Sciatic nerve (tissue), 2 donors: ENCODE results near the gene SMYD3. TPM values are rescaled to one million over a fixed set of nuclear protein-coding genes. Genes with fewer than 3 reads are reported as not detected.
A peak's percentile ranks its signal among the peaks of the same experiment; 100 is the strongest.

Source experiments
- ATAC-seq: fragments of 200-7000 bp; cut with Tn5 transposase; one replicate; pipeline ENCODE4 v1.9.1; 2020; ENCODE audit warnings: mild to moderate bottlenecking, moderate library complexity
- DNase-seq: peaks from one replicate; pipeline ENCODE4 v3.0.0-alpha.2; 2020; ENCODE audit warnings: low spot score
- intact Hi-C: fragments of 100-400 bp; cut with DNase I; formaldehyde crosslinking; loops from one replicate; pipeline ENCODE4 v1.14.2; 2022
- total RNA-seq: library from RNA; stranded (reverse); fragmentation: NEBNext Ultra II Directional; extraction: Animal tissue kit (Norgen Biotek cat#: 25700); gene quantifications from one replicate; pipeline ENCODE4 v1.2.1, GENCODE V29; 2021
- donor health status: DM: no; HTN: no; CAD: no.
- donor health status: DM: no; HTN: no; CAD: no.

The SMYD3 gene
- total RNA-seq, 1 donor from 2014 or later = 27.7 TPM

DNA sequence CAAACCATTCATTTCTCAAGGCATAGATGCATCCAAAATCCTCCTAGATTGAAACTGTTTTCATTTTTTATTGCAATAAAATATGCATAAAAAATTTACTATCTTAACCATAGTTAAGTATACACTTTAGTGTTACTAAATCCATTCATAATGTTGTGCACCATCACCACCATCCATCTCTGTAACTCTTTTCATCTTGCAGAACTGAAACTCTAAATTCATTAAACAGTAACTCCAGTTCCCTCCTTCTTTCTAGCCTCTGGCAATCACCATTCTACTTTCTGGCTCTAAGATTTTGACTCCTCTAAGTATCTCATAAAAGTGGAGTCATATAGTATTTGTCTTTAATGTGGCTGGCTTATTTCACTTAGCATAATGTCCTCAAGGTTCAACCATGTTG, 236.8 kb downstream of the SMYD3 start:
- intact Hi-C loops = no loop called here
- DNase-seq (no peak), ATAC-seq (no peak)

DNA sequence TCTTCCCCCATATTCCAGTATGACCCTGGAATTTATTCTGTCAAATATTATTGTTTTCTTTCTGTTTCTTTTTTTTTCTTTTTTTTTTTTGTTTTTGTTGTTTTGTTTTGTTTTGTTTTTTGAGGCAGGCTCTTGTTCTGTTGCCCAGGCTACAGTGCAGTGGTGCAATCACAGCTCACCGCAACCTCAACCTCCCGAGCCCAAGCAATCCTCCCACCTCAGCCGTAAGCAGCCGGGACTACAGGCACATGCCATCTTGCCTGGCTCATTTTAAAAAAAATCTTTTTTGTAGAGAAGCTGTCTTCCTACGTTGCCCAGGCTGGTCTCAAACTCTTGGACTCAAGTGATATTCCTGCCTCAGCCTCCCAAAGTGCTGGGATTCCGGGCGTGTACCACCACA, 237.6 kb downstream of the SMYD3 start:
- no peak for DNase-seq
- no peak for ATAC-seq
- intact Hi-C loops = no loop called here

DNA sequence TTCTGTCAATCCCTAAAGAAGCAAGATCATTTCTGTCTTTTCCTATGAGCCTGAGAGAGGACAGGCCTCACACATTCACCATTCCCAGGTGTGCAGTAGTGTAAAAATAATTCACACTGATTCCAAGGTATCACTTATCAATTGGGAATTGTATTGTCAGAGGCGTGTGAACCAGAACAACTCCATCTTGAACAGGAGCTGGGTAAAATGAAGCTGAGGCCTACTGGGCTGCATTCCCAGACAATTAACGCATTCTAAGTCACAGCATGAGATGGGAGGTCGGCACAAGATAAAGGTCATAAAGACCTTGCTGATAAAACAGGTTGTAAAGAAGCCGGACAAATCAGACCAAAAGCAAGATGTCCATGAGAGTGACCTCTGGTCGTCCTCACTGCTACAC, 239.2 kb downstream of the SMYD3 start:
- DNase-seq (no peak), ATAC-seq (no peak)
- intact Hi-C loops = no loop called here

DNA sequence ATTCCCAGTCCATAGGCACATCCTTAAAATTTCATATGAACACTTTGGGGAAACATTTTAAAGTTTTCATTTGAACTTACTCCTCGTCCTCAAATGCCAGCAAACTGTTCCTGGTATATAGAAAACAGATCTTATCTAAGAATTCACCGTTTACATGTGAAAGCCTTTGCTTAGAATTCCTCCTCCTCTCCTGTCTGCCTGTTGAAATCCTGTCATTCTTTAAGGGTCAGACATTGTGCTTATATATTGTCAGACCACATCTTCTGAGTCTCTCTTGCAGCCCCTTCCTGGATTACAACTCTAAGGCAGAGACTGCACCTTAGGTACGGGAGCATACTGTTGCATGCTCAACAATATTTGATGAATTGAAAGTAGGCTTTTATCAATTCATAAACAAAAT, 239.7 kb downstream of the SMYD3 start:
- DNase-seq = no peak
- intact Hi-C loops = no loop called here
- no peak for ATAC-seq

DNA sequence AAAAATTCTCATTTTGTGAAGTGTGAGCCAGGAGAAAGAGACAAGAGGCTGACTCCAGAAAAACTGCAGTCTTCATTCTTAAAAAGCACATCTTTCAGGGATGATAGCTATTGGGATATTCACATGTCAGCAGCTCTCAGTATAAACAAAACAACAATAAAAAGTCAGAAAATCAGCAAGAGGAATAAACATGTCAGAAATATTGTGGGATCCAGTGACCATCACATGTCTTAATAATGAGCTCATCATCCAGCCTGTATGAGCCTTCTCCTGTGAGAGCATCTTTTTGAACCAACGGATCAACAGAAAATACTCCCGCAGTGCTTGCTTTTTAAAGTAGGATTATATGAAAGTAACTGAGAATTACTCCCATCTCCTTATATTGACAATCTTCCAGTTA, 241.6 kb downstream of the SMYD3 start:
- ATAC-seq = no peak
- intact Hi-C loops = no loop called here

DNA sequence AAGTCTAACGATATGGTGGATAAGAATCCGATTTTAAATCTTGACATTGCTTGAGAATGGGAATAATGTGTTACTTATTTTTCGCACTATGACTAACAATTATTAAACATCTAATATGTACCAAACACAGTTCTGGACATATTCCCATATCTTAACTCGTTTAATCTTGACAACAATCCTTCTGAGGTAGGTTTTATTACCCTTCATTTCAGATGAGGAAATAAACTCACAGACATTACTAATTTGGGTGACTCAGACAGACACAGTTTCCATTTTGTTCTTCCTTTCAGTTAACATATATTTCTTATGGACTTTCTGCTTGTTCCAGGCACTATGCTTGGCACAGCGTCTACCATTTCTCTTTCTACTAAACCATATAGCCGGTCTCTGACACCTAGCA, 244.8 kb downstream of the SMYD3 start:
- DNase-seq (no peak), ATAC-seq (no peak)
- intact Hi-C loops = no loop called here

More for the DNA sequence above, 241.6 kb downstream of the SMYD3 start:
- DNase-seq = no peak

DNA sequence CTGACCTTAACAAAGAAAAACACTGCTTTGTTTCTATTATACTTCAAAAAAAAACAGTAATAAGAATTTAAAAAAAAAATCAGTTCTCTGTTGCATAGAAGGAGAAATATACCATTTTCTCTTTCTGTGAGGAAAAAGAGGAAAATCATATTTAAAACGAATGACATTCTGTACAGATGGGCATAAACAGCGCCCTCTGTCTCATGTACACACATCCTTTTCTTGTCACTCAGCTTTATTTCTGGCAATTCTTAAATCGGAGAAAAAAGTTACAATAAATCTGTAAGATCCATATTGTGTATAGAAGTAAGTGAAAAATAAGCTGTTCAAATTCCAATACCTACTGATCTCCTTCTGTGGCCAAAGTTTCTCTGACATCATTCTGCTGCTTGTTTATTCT, 245.4 kb downstream of the SMYD3 start:
- DNase-seq = no peak
- intact Hi-C loops = no loop called here
- ATAC-seq = no peak

DNA sequence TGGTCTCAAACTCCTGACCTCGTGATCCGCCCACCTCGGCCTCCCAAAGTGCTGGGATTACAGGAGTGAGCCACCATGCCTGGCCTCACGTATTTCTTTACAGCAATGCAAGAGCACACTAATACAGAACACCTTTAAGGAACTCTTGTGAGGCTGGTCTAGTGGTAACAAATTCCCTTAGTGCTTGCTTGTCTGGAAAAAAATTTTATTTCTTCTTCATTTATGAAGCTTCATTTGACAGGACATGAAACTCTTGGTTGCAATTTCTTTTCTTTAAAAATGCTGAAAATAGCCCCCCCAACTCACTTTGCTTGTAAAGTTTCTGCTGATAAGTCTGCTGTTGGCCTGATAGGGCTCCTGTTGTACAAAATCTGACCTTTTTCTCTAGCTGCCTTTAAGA, 248.8 kb downstream of the SMYD3 start:
- intact Hi-C loops = no loop called here
- ATAC-seq (no peak), DNase-seq (no peak)

DNA sequence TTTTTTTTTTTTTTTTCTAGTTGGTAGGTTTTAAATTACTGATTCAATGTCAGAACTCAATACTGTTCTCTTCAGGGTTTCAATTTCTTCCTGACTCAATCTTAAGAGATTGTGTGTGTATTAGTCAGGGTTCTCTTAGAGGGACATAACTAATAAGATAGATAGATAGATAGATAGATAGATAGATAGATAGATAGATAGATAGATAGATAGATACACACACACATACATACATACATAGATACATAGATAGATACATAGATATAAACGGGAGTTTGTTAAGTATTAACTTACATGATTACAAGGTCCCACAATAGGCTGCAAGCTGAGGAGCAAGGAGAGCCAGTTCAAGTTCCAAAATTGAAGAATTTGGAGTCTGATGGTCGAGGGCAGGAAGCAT, 251.3 kb downstream of the SMYD3 start:
- DNase-seq (no peak), ATAC-seq (no peak)
- intact Hi-C loops = no loop called here

DNA sequence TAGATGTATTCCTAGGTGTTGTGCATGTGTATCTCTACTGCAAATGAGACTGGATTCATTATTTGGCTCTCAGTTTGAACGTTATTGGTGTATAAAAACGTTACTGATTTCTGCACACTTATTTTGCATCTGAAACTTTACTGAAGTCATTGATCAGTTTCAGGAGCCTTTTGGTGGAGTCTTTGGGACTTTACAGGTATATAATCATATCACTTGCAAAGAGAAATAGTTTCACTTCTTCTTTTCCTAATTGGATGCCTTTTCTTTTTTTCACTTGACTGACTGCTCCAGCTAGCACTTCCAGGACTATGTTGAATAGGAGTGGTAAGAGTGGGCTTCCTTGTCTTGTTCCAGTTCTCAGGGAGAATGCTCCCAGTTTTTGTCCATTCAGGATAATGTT, 252.2 kb downstream of the SMYD3 start:
- intact Hi-C loops = no loop called here
- DNase-seq (no peak), ATAC-seq (no peak)

DNA sequence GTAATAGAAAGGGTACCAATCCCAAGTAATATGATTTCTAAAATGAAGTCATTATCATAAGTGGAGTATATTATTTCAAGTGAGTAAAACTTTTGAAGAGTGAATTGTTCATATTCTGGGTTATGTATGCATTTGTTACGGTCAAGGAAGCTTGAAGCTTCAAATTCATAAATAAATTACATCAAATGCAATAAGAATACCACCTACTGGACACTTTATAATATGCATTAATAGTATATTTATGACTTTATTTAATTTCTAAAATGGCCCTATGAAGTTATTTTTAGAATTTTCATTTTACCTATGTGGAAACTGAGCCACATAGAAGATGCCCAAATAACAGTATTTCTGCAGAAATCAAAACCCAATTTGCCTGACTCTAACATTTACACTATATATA, 260.6 kb downstream of the SMYD3 start:
- DNase-seq (no peak), ATAC-seq (no peak)
- intact Hi-C loops = no loop called here

DNA sequence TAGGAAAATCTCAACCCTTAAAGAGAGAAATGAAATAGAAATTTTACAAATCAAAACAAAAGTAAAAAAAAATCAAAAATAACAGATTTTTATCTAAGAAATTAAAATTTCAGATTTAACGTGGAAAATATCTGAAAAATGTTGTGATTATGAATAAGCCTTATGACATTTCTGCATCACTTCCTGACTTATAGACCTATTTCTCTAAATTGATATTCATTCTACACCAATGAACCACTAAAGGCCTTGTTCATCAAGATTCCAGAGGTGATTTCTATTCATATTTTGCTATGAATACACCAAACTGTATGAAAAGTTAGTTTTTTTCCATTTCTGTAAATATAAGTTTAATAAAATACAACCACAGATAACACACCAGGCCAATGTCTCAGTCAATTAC, 261.5 kb downstream of the SMYD3 start:
- DNase-seq (no peak), ATAC-seq (no peak)
- intact Hi-C loops = no loop called here

DNA sequence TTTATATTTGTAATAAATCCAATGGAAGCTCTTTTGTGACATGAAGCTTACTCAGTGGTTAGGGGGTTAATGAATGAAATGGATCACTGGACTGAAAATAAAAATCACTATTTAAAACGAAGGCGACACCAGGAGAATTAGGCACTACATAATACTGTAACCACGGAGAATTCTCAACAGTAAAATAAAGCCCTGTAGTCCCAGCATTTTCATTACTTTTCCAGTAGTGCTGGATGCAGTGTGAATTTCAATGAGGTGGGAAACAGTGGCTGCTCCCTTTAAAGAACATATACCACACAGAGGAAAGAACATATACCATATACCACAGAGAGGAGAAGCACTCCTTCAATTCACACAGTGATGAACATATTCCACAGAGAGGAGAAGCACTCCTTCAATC, 275.0 kb downstream of the SMYD3 start:
- no peak for DNase-seq
- no peak for ATAC-seq
- intact Hi-C loops = no loop called here

DNA sequence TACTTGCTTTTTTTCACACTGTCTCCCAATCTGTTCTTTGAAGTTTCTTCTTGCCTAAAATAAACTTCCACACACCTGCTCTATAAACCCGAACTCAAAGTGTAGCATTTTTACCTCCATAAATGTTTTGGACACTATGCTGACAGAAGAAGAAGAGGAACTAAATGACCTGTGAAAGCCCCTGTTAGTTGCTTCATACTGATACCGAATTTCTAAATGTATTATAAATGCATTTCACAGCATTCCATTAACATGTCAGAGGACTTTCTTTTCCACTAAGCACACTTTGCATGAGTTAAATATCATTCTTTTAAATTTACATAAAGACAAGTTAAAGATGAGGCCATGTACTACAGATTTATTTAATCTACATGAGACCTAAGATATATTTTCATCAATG, 281.0 kb downstream of the SMYD3 start:
- intact Hi-C loops = no loop called here
- DNase-seq = no peak
- ATAC-seq = no peak

DNA sequence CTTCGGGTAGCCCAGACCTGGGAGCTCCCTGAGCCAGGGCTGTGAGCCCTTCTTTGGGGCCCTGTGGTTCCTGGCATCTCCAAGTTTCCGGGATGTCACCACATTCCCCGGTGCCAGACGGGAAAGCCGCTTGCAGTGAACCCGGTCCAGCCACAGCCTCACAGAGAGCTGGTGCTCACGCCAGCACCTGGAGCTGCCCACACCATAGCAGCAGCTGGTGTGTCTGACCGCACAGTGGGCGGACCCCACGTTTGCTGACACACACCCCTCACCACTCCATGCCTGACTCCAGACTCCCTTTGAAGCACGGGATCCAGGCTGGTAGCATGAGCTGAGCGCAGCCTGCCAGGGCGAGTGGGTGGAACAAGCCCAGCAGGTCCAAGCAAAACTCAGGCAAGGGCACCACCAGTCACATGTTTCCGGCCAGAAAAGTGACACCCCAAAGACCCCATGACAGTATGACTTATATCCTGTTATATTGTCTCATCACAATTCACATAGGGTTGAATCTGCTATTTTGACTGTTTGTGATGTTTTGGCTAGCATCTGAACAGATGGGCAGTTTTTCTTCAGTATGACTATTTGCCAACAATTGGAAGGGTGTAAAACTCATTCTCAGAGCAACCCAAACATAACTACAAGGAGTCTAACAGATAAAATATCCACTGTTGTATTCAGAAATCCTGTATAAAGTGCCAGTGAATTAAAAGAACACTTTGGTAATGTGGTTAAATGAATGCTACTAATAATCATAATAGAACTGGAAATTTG, 285.4 kb downstream of the SMYD3 start:
- intact Hi-C loops = no loop called here
- no peak for ATAC-seq
- DNase-seq = no peak

DNA sequence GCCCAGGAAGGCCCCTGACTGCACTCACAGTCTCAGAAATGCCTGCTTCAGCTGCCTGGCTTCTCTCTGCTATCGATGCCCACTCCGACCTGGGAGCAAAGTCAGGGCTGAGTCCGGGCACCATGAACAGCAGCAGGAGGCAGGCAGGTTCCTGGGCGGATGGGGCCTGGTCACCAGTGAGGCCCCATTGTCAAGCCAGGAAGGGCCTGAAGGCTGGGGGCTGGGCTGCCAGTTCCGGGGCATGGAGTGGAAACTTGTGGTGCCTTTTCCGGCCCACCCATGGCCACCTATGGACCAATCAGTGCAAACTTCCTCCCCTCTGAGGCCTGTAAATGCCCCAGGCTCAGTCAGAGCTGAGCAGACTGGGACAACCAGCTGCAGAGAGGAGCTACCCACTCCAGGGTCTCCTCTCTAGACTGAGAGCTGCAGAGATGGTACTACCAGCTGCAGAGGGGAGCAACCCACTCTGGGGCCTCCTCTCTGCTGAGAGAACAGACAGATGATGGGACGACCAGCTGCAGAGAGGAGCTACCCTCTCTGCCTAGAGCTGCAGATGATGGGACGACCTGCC, 286.5 kb downstream of the SMYD3 start:
- ATAC-seq = no peak
- intact Hi-C loops = no loop called here

DNA sequence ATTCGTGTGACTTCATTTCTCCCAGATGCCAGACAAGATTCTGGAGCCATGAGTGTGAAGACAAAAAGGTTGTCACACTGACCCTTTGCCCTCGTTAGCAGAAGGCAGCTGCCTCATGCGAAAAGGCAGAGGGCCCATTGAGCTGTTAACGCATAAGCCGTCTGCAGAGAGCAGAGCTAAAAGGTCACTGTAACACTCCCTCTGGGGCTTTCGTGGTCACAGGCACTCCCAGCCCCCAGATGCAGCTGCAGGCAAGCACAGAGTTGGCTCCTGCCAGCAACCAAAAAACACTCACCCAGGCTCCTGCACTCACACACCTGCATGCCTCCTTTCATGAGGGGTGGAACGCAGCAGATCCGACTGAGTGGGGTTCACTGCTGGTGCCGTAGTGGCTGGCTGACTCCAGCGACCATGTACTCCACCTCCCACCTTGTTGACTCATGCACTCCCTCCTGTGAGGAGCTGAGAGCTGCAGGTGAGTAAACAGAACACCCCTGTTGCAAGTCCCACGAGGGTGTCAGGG, 287.5 kb downstream of the SMYD3 start:
- peak; percentile 44 for ATAC-seq
- intact Hi-C loops = no loop called here
- DNase-seq = no peak

More for the DNA sequence above, 286.5 kb downstream of the SMYD3 start:
- no peak for DNase-seq

DNA sequence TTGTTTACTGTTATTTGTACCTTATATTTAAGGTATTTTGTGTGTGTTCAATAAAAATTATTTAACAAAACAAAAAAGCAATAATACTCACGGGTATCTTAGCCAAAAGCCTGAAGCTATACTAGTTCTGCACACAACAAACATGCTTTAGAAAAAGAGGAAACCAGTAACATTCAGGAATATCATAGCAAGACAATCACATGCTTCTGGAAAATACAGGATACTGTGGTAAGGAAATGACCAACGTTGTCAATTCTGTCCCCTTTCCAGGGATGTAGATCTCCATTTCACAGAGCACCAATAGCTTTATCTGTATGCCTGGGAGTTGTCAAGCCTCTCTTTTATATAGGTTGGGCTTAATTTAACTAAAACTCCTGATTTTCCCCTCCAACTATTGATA, 288.4 kb downstream of the SMYD3 start:
- intact Hi-C loops = no loop called here

DNA sequence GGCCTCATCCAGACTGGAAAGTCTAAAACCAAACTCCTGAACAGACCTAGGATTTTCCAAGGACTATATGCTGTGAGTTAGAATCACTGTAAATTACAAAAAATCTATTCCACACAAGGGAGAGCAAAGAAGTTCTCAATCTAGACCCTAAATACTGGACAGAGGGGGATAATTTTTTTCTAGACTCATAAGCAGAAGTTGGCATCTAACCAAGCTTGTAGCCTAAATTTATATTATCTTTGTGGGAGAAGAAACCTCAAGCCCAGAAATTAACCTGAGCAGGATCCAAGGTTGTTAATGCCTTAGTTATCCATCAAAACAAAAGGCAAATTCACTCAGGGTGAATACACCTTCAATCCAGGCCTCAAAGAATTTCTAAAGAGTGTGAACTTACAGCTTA, 290.2 kb downstream of the SMYD3 start:
- ATAC-seq (no peak), DNase-seq (no peak)
- intact Hi-C loops = no loop called here

More for the DNA sequence above, 288.4 kb downstream of the SMYD3 start:
- no peak for ATAC-seq
- DNase-seq = no peak

DNA sequence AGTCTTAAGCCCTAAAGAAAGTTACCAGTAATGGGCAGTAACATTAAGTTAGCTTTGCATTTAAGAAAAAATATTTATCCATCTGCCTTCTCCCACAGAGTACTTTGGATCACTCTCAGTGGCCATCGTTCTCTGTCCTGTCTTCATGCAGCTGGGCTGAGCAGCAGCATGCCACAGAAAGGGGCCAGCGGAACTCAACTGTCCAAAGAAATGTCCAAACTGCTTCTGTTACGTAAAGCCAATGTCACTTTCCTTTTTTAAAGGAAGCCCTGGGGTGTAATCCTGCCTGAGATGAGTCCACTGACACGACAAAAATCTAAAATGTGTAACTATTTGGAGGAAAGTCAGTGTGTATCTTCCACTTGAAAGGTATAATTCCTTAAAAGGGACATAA, 291.6 kb downstream of the SMYD3 start:
- no peak for DNase-seq
- no peak for ATAC-seq
- intact Hi-C loops = no loop called here
